ENCODE data around the gene ADGRB2. TPM values are rescaled to one million over a fixed set of nuclear protein-coding genes. Genes with fewer than 3 reads are reported as not detected.

ADGRB2 gene
- total RNA-seq, 4 donors from 2014 or later = 1.4 to 6.0 (median 2.5) TPM

GRCh38 chr1:31694069-31694963, 69.8 kb downstream of the ADGRB2 start:
- peaks cover 13% of the 10 kb centered on the region for H3K4me1 ChIP-seq
- WGBS = 84% methylated on average over 9 of the region's 12 CpGs
- DNase-seq (ENCODE audit: low spot score in 2 of 2) = no peak
- H3K4me3 ChIP-seq = no peak overlapping the region
- TF ChIP-seq CTCF (IDR thresholded peaks at IDR 0.05) (no peak), EP300 (IDR thresholded peaks at IDR 0.05) (no peak), POLR2AphosphoS5 (IDR thresholded peaks at IDR 0.05) (no peak), POLR2A (IDR thresholded peaks at IDR 0.05) (no peak)
- no peaks in the 10 kb centered on the region for H3K9me3 ChIP-seq
- H3K36me3 ChIP-seq = peaks cover 72% of the 10 kb centered on the region
- H3K27ac ChIP-seq = no peak overlapping the region
- no peaks in the 10 kb centered on the region for H3K27me3 ChIP-seq

- no peak for DNase-seq (ENCODE audit: low spot score in 2 of 2)
- no peak overlapping the region for H3K4me3 ChIP-seq
- H3K4me1 ChIP-seq = peaks cover 7% of the 10 kb centered on the region
- 73% methylated on average over 6 of the region's 10 CpGs for WGBS
- H3K27me3 ChIP-seq = no peaks in the 10 kb centered on the region
- H3K36me3 ChIP-seq = peaks cover 79% of the 10 kb centered on the region
- H3K27ac ChIP-seq = no peak overlapping the region
- no peaks in the 10 kb centered on the region for H3K9me3 ChIP-seq
- TF ChIP-seq EP300 (IDR thresholded peaks at IDR 0.05) (no peak), POLR2A (IDR thresholded peaks at IDR 0.05) (no peak), POLR2AphosphoS5 (IDR thresholded peaks at IDR 0.05) (no peak), CTCF (IDR thresholded peaks at IDR 0.05) (no peak)
Observed at GRCh38 chr1:31693231-31693630, 70.9 kb downstream of the ADGRB2 start.

DNA sequence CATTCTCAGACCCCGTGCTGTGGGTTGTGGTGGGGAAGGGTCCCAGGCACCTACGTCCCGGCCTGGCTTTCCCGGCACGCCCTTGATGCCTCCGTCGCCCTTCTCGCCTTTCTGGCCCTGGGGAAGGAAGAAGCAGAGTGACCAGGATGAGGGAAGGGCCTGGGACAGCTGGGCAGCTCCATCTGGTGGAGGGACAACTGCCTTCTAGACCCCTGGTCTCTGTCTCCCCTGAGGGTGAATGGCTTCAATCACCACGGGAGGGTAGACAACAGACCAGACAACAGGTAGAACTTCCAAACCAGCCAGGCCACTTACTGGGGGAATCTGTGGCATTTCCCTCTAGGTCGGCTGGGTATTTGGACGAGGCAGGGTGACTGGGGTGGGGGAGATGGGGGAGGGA, 72.2 kb downstream of the ADGRB2 start:
- no peak for DNase-seq (ENCODE audit: low spot score in 2 of 2)
- Histone ChIP-seq H3K27me3 (no peaks in the 10 kb centered on the region), H3K36me3 (peaks cover 72% of the 10 kb centered on the region), H3K4me3 (no peak overlapping the region), H3K27ac (no peak overlapping the region), H3K9me3 (no peaks in the 10 kb centered on the region), H3K4me1 (peaks cover 7% of the 10 kb centered on the region)
- TF ChIP-seq POLR2AphosphoS5 (IDR thresholded peaks at IDR 0.05) (no peak), EP300 (IDR thresholded peaks at IDR 0.05) (no peak), CTCF (IDR thresholded peaks at IDR 0.05) (no peak)
- 80% methylated on average over 9 of the region's 11 CpGs for WGBS

- DNase-seq (ENCODE audit: low spot score in 2 of 2) = no peak
- Histone ChIP-seq H3K4me1 (peaks cover 4% of the 10 kb centered on the region), H3K4me3 (no peak overlapping the region), H3K36me3 (peaks cover 68% of the 10 kb centered on the region), H3K9me3 (no peaks in the 10 kb centered on the region), H3K27ac (no peak overlapping the region), H3K27me3 (no peaks in the 10 kb centered on the region)
- TF ChIP-seq EP300 (IDR thresholded peaks at IDR 0.05) = no peak
- WGBS = 90% methylated on average over 2 of the region's 4 CpGs
Observed at GRCh38 chr1:31691446-31691845, 72.7 kb downstream of the ADGRB2 start.

DNA sequence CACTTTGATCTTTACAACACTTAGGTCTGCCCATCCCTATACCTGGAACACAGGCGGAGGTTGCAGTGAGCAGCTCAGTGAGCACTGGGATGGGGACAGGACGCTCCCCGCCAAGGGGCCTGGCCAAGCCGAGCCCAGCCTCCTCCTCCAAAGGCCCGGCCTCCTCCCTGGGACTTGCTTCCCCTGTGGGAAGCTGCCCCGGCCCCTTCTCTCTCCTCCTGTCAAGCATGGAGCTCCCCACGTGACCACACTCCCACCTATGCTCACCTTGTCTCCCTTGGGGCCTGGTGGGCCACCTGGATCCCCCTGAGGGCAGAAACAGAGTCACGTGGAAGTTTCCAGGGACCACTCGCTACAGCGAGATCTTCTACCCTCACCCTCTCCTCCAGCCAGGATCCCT, 73.2 kb downstream of the ADGRB2 start:
- DNase-seq (ENCODE audit: low spot score in 2 of 2) = no peak
- H3K4me3 ChIP-seq = no peak overlapping the region
- no peak overlapping the region for H3K27ac ChIP-seq
- 93% methylated on average over 7 of the region's 10 CpGs for whole genome bisulfite sequencing
- no peaks in the 10 kb centered on the region for H3K9me3 ChIP-seq
- TF ChIP-seq POLR2AphosphoS5 (IDR thresholded peaks at IDR 0.05) (no peak), POLR2A (IDR thresholded peaks at IDR 0.05) (no peak), CTCF (IDR thresholded peaks at IDR 0.05) (no peak), EP300 (IDR thresholded peaks at IDR 0.05) (no peak)
- peaks cover 72% of the 10 kb centered on the region for H3K36me3 ChIP-seq
- H3K27me3 ChIP-seq = no peaks in the 10 kb centered on the region
- H3K4me1 ChIP-seq = no peaks in the 10 kb centered on the region

Measured in suprapubic skin (tissue), 4 donors.